Neural cell (in vitro differentiated cells): ENCODE data around the gene ZFR2. TPM values are rescaled to one million over a fixed set of nuclear protein-coding genes. Genes with fewer than 3 reads are reported as not detected.

Experiments
- H2AFZ ChIP-seq: fragments of 200-600, 300-800 bp; sonication (generic), shearing (Covaris generic); 2 replicates; pipeline ENCODE4 v1.6.0; 2014; ENCODE audit warnings: low read depth, mild to moderate bottlenecking, antibody characterized with exemption, low read length, moderate library complexity
- H3F3A ChIP-seq: fragments of 200-600 bp; shearing (Covaris generic); 2 replicates; pipeline ENCODE4 v1.6.1; 2016; ENCODE audit warnings: mild to moderate bottlenecking, moderate library complexity, mixed read lengths, antibody characterized with exemption, low read length; ENCODE audit not compliant: insufficient read depth, poor library complexity, severe bottlenecking
- H3K27ac ChIP-seq: fragments of 200-600, 300-800 bp; sonication (generic), shearing (Covaris generic); 2 replicates; pipeline ENCODE4 v1.5.1; 2014; ENCODE audit warnings: mild to moderate bottlenecking, low read length, moderate library complexity
- H3K27me3 ChIP-seq: fragments of 300-800, 200-600 bp; sonication (generic), shearing (Covaris generic); 2 replicates; pipeline ENCODE4 v1.6.0; 2014; ENCODE audit warnings: mild to moderate bottlenecking, low read depth, low read length, moderate library complexity; ENCODE audit not compliant: insufficient read depth
- H3K36me3 ChIP-seq: fragments of 300-800, 200-600 bp; sonication (generic), shearing (Covaris generic); 2 replicates; pipeline ENCODE4 v1.5.1; 2014; ENCODE audit warnings: mild to moderate bottlenecking, antibody characterized with exemption, low read length, moderate library complexity; ENCODE audit not compliant: insufficient read depth
- H3K4me2 ChIP-seq: fragments of 300-800, 200-600 bp; sonication (generic), shearing (Covaris generic); 2 replicates; pipeline ENCODE4 v1.6.0; 2014; ENCODE audit warnings: mild to moderate bottlenecking, low read length
- H3K4me3 ChIP-seq: fragments of 300-800, 200-600 bp; sonication (generic), shearing (Covaris generic); 2 replicates; pipeline ENCODE4 v1.5.1; 2014; ENCODE audit warnings: mild to moderate bottlenecking, low read length, moderate library complexity
- H3K79me2 ChIP-seq: fragments of 200-600 bp; shearing (Covaris generic); replicated peaks from 2 replicates; pipeline ENCODE4 v1.6.0; 2014; ENCODE audit warnings: mild to moderate bottlenecking, low read length, moderate library complexity; ENCODE audit not compliant: insufficient read depth
- H3K9ac ChIP-seq: fragments of 300-800, 200-600 bp; sonication (generic), shearing (Covaris generic); 2 replicates; pipeline ENCODE4 v1.6.1; 2016; ENCODE audit warnings: mild to moderate bottlenecking, low read length, mixed read lengths
- H3K9me2 ChIP-seq: fragments of 200-600 bp; shearing (Covaris generic); 2 replicates; pipeline ENCODE4 v1.6.1; 2016; ENCODE audit warnings: mild to moderate bottlenecking, low read length, mixed read lengths; ENCODE audit not compliant: insufficient read depth
- H3K9me3 ChIP-seq: fragments of 200-600, 300-800 bp; sonication (generic), shearing (Covaris generic); 2 replicates; pipeline ENCODE4 v1.6.1; 2016; ENCODE audit warnings: mild to moderate bottlenecking, mixed run types, low read length, moderate library complexity, mixed read lengths
- H4K20me1 ChIP-seq: fragments of 200-600 bp; shearing (Covaris generic); 2 replicates; pipeline ENCODE4 v1.6.1; 2016; ENCODE audit warnings: mild to moderate bottlenecking, mixed run types; ENCODE audit not compliant: insufficient read depth
- CTCF ChIP-seq: fragments of 450-650 bp; IDR thresholded peaks from 2 replicates; pipeline ENCODE4 v1.5.1; 2014; ENCODE audit warnings: antibody characterized with exemption, mild to moderate bottlenecking, moderate library complexity; ENCODE audit not compliant: poor library complexity, severe bottlenecking
- EP300 ChIP-seq: fragments of 450-650 bp; conservative IDR thresholded peaks from 2 replicates; pipeline ENCODE4 v1.6.1; 2014; ENCODE audit warnings: antibody characterized with exemption, mild to moderate bottlenecking, moderate library complexity; ENCODE audit not compliant: poor library complexity, severe bottlenecking
- EZH2 ChIP-seq: fragments of 200-600, 300-800 bp; shearing (Covaris generic), sonication (generic); IDR thresholded peaks from 2 replicates; pipeline ENCODE4 v1.6.1; 2014; ENCODE audit warnings: antibody characterized with exemption, low read length, borderline replicate concordance, mild to moderate bottlenecking; ENCODE audit not compliant: insufficient read depth, poor library complexity, severe bottlenecking
- MXI1 ChIP-seq: fragments of 450-650 bp; conservative IDR thresholded peaks from 2 replicates; pipeline ENCODE4 v1.6.1; 2014; ENCODE audit warnings: antibody characterized with exemption, mild to moderate bottlenecking; ENCODE audit not compliant: poor library complexity, severe bottlenecking
- POLR2AphosphoS5 ChIP-seq: IDR thresholded peaks from 2 replicates; pipeline ENCODE4 v1.6.1; 2012
- RAD21 ChIP-seq: fragments of 450-650 bp; conservative IDR thresholded peaks from 2 replicates; pipeline ENCODE4 v1.6.1; 2014; ENCODE audit warnings: antibody characterized with exemption, mild to moderate bottlenecking, moderate library complexity
- REST ChIP-seq: IDR thresholded peaks from 2 replicates; pipeline ENCODE4 v1.6.1; 2012; ENCODE audit warnings: borderline replicate concordance
- SMC3 ChIP-seq: fragments of 450-650 bp; conservative IDR thresholded peaks from 2 replicates; pipeline ENCODE4 v1.6.1; 2014; ENCODE audit warnings: antibody characterized with exemption, mild to moderate bottlenecking, moderate library complexity; ENCODE audit not compliant: poor library complexity
- TAF1 ChIP-seq: IDR thresholded peaks from 2 replicates; pipeline ENCODE4 v1.6.1; 2012; ENCODE audit warnings: low read depth
- polyA plus RNA-seq: library from polyadenylated mRNA; depleted of rRNA; stranded (reverse); fragments of >200 nt; gene quantifications from 2 replicates; pipeline ENCODE4 v1.2.3, GENCODE V29; 2014

The ZFR2 gene
- polyA plus RNA-seq, 1 donor from 2014 or later = 9.0 TPM

DNA sequence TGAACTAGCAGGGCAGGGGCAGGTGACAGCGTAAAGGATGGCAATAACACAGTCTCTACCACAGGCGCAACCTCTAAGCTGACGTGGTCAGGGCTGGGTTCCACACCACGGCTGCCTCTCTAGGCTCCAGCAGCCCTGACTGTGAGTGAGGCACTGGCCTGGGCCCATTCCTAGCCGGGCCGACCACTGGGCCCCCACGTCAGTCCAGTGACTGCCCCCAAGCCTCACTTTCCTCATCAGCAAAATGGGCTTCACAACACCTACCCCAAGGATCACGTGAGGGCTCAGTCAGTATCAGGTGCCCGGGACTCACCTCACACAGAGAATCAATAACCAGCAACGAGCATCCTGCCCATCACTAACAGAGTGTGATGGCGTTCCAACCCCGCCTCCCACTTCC, 5.2 kb downstream of the ZFR2 start:
- Histone ChIP-seq H3K79me2 (no peaks in the 10 kb centered on the region), H3K27ac (no peak overlapping the region), H3K9me2 (no peaks in the 10 kb centered on the region), H3K9ac (no peak overlapping the region), H3K27me3 (peaks cover 3% of the 10 kb centered on the region), H3K9me3 (no peaks in the 10 kb centered on the region), H3K4me2 (no peak overlapping the region), H3K4me3 (no peak overlapping the region), H3K36me3 (no peaks in the 10 kb centered on the region), H3F3A (no peaks in the 10 kb centered on the region), H2AFZ (no peak overlapping the region), H4K20me1 (no peaks in the 10 kb centered on the region)
- no peak for TF ChIP-seq TAF1
- TF ChIP-seq RAD21 = no peak
- no peak for TF ChIP-seq REST
- no peak for TF ChIP-seq CTCF
- TF ChIP-seq SMC3 = no peak
- no peak for TF ChIP-seq POLR2AphosphoS5
- no peak for TF ChIP-seq EP300
- TF ChIP-seq EZH2 = no peak
- no peak for TF ChIP-seq MXI1

DNA sequence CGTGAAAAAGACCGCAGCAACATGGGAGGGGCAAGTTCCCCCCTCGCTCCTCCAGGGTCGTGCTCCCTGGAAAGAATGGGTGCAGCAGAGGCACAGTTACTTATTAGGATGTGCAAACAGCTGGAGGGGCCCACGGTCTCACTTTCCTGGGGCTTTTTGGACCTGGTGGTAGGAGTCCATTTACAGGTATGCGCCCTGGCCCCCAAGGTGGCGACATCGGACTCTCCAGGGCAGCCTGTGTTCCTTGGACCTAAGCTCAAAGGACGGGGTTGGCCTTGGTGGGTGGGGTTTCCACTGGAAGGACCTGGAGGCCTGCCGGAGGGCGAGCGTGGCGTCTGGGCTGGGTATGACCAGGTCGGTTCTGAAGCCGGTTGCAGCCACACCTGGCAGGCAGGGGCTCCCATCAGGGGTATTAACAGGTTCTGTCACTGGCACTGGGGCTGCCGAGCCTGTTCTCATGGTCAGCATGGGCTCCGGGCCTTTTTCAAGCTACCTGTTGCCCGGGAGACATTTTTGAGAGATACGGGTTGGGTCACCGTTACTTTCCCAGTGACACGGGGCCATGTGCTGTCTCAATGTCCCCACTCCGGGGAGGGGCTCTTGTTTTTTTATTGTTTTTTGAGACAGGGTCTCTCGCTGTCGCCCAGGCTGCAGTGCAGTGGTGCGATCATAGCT, 5.9 kb downstream of the ZFR2 start:
- no peaks in the 10 kb centered on the region for H3F3A ChIP-seq
- no peak for TF ChIP-seq CTCF
- TF ChIP-seq TAF1 = no peak
- no peak for TF ChIP-seq SMC3
- no peak for TF ChIP-seq REST
- TF ChIP-seq RAD21 = no peak
- TF ChIP-seq POLR2AphosphoS5 = no peak
- no peak for TF ChIP-seq EP300
- TF ChIP-seq MXI1 = no peak
- no peak for TF ChIP-seq EZH2
- H3K27ac ChIP-seq = no peak overlapping the region
- no peaks in the 10 kb centered on the region for H4K20me1 ChIP-seq
- H2AFZ ChIP-seq = no peak overlapping the region
- no peak overlapping the region for H3K4me2 ChIP-seq
- H3K9ac ChIP-seq = no peak overlapping the region
- no peak overlapping the region for H3K4me3 ChIP-seq
- no peaks in the 10 kb centered on the region for H3K36me3 ChIP-seq
- no peaks in the 10 kb centered on the region for H3K9me2 ChIP-seq
- no peaks in the 10 kb centered on the region for H3K79me2 ChIP-seq
- no peaks in the 10 kb centered on the region for H3K9me3 ChIP-seq
- no peaks in the 10 kb centered on the region for H3K27me3 ChIP-seq
